AG09319 (cell line): ENCODE results near the gene LPP.

Experiments used
- DNase-seq: peaks from one replicate; pipeline ENCODE4 v3.0.0-alpha.2; 2010; ENCODE audit warnings: low read depth; ENCODE audit errors: extremely low read depth
- TF ChIP-seq, protein P1 (sequence below): IDR thresholded peaks from 2 replicates; pipeline ENCODE4 v1.5.1; 2011; ENCODE audit warnings: low read depth, mild to moderate bottlenecking, inconsistent platforms, low read length, moderate library complexity

LPP gene

GRCh38 chr3:188659449-188660090 lies 505.6 kb downstream of the LPP start:
- no peak for DNase-seq
- TF ChIP-seq, protein P1, sequence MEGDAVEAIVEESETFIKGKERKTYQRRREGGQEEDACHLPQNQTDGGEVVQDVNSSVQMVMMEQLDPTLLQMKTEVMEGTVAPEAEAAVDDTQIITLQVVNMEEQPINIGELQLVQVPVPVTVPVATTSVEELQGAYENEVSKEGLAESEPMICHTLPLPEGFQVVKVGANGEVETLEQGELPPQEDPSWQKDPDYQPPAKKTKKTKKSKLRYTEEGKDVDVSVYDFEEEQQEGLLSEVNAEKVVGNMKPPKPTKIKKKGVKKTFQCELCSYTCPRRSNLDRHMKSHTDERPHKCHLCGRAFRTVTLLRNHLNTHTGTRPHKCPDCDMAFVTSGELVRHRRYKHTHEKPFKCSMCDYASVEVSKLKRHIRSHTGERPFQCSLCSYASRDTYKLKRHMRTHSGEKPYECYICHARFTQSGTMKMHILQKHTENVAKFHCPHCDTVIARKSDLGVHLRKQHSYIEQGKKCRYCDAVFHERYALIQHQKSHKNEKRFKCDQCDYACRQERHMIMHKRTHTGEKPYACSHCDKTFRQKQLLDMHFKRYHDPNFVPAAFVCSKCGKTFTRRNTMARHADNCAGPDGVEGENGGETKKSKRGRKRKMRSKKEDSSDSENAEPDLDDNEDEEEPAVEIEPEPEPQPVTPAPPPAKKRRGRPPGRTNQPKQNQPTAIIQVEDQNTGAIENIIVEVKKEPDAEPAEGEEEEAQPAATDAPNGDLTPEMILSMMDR = no peak

DNA sequence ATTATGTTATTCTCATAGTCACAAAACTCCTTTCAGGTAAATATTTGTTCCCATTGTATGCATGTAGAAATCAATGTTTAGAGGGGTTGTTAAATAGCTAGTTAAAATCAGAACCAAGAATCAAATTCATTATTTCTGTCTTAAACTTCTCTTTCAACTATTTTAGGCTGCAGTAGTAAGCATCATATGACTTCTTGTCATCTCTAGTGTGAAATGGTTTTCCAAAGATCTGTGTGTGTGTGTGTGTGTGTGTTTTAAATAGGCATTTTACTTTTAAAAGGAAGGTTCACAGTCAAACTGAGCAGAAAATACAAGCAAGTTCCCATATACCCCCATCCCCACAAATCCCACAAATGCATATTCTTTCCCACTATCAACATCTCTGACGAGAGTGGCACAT lies 506.5 kb downstream of the LPP start:
- TF ChIP-seq, protein P1 = no peak
- DNase-seq = no peak

DNA sequence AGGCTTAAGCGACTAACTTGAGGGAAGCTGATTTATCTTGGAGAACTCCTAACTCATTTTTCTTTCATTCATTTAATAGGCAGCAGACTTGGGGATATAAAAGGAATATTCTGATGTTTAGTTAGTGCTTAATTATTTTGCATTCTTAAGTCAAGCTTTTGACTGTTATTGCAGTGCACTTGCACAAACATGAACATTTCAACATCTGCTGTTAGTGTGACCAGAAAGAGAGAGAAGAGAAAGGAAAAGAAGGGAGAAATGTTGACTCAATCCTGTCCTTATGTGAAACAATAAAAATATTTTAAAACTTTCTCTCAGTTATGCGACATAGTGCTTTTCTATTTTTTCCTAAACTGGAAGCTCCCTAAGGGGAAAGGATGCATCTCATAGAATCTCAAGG lies 507.8 kb downstream of the LPP start:
- DNase-seq = no peak
- TF ChIP-seq, protein P1 = no peak

GRCh38 chr3:188662214-188662613 lies 508.3 kb downstream of the LPP start:
- TF ChIP-seq, protein P1 = no peak
- DNase-seq = no peak

DNA sequence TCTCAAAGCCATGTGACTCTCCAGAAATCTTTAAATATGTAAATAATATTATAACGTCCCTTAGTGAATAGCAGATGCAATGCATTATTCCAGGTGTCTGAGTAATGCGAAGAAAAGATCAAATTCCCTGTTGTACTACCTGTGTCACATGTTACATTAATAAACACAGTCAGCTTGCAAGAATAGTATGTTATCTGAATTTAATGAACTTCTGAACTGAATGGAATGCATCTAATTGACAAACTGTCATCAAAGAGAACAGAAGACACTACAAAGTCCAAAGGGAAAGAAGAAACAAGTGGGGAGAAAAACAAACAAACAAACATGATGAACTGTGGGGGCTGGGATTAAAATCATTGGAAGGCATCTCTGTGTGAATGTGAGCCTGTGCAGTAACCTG lies 508.8 kb downstream of the LPP start:
- TF ChIP-seq, protein P1 = no peak

GRCh38 chr3:188663839-188664238 lies 509.9 kb downstream of the LPP start:
- TF ChIP-seq, protein P1 = no peak
- no peak for DNase-seq

More for the DNA sequence above, 508.8 kb downstream of the LPP start:
- no peak for DNase-seq

DNA sequence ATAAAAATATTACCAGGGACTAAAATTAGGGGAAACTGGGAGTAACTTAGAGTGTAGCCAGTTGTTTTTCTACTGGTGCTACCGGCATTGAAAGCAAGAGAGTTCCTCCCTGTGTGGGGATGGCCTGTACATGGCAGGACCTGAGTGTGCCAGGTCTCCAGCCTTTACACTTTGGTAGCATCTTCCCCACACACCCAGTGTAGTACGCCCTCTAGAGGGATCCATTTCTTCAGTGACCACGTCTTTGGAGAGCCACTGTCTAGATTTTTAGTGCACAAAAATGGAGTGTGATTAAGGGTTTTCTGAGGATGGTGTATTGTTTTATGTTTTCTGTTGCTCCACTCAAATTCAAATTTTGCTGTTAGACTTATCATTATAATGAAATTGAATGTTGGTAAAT lies 510.8 kb downstream of the LPP start:
- TF ChIP-seq, protein P1 = no peak; the same call in 1 of the 2 replicates
- DNase-seq = no peak
